ENCODE data around the gene THAP9.
A peak's percentile ranks its signal among the peaks of the same experiment; 100 is the strongest.
"Not testable (repeated sequence)": the region's sequence is repeated elsewhere in the genome, so short reads cannot be mapped to it uniquely, and the experiment has no call there.

The THAP9 gene

GRCh38 chr4:82900411-82901182, at the start of gene THAP9:
THAP9 (plus strand) TSS chr4:82900735; CDS start chr4:82900803, 68 bp downstream.
- peak; percentile 100 for DNase-seq

DNA sequence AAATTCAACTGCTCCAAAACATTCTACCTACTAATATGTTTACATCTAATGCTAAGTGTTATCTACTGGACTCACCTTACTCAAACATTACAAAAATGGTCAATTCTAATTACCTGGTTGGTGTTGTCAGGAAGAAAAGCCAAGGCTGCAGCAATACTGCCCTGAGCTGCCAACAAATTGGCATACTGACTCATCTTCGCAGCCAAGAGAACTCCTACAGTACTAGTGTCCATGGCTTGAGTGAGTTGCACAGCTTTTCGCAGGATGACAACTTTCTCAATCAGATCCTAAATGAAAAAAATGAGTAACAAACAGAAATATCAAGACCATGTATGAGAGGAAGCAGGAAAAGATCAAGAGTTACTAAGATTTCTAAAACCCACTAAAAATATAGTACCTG, 49.2 kb upstream of the THAP9 start:
- DNase-seq: no peak

DNA sequence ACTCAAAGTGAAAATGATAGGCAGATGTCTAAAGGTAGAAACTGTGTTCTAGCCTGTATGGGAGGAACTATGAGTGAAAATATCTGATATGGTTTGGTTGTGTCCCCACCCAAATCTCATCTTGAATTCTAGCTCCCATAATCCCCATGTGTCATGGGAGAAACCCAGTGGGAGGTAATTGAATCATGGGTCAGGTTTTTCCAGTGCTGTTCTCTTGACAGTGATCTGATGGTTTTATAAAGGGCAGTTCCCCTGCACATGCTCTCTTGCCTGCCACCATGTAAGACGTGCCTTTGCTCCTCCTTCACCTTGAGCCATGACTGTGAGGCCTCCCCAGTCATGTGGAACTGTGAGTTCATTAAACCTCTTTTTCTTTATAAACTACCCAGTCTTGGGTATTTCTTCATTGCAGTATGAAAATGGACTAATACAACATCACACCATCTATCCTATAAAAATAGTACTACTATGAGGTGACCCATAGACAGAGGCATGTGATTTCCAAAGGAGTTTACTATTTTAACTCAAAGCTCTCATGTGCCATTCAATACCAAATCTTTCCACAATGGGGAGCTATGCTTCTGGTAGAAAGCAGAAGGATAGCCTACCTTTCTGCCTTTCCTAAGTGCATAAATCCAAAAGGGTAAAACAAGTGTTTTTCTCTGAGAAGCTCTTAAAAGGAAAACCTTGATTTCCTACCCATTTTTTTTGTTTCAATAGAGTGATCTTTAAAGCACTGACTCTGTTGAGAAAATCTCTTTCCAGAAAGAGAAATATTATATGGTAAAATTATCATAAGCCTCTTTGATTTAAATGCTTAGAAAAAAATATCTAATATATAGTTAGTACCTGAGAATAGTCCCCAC, 48.4 kb upstream of the THAP9 start:
- no peak for DNase-seq

- no peak for DNase-seq
These were observed 47.7 kb upstream of the THAP9 start for GRCh38 chr4:82852751-82853285.

DNA sequence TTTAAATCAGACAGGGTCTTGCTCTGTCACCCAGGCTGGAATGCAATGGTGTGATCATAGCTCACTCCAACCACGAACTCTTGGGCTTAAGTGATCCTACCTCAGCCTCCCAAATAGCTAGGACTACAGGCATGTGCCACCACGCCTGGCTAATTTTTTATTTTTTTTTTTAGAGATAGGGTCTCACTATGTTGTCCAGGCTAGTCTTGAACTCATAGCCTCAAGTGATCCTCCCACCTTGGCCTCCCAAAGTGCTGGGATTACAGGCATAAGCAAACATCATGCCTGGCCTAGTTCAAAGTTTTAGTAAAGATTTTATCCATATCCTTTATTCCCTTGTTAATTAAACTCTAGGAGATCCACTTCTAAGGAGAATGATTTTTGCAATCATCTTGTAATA, 40.0 kb upstream of the THAP9 start:
- DNase-seq: not testable (repeated sequence)

- DNase-seq: no peak
These were observed 39.0 kb upstream of the THAP9 start for GRCh38 chr4:82861529-82861928.

DNA sequence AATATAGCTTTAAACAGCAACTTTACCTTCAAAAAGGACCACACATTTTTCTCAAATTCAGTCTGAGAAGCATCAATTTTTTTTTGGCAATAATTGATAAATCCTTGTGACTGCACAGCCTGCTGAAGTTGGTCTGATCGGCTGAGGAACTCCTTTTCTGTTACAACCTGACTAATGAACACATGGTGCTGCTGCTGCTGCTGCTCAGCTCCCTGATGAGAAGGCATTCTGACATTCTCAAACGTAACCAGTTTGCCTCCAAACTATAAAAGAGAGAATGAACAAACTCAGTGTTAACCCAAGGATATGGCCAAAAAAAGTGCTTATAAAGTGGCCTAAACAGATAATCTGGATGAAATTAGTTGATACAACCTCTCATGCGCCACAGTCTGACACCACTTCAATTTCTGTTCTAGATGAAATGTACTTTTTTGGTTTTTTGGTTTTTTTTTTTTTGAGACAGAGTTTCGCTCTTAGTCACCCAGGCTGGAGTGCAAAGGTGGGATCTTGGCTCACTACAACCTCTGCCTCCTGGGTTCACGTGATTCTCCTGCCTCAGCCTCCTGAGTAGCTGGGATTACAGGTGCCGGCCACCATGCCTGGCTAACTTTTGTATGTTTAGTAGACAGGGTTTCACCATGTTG, 36.1 kb upstream of the THAP9 start:
- DNase-seq: no peak

GRCh38 chr4:82865592-82865991, 34.9 kb upstream of the THAP9 start:
- DNase-seq: no peak

DNA sequence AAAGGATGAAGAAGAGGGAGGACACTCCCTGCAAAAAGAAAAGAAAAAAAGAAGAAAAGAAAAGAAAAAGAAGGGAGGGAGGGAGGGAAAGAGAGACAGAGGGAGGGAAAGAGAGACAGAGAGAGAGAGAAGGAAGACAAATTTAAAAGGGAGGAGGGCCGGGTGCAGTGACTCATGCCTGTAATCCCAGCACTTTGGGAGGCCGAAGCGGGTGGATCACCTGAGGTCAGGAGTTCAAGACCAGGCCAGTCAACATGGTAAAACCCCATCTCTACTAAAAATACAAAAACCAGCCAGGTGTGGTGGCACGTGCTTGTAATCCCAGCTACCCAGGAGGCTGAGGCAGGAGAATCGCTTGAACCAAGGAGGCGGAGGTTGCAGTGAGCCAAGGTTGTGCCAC, 34.5 kb upstream of the THAP9 start:
- not testable (repeated sequence) for DNase-seq

GRCh38 chr4:82866706-82867385, 33.7 kb upstream of the THAP9 start:
- DNase-seq: no peak

- DNase-seq: no peak
These were observed 32.0 kb upstream of the THAP9 start for GRCh38 chr4:82868572-82868971.

GRCh38 chr4:82885410-82885809, 15.1 kb upstream of the THAP9 start:
- no peak for DNase-seq

DNA sequence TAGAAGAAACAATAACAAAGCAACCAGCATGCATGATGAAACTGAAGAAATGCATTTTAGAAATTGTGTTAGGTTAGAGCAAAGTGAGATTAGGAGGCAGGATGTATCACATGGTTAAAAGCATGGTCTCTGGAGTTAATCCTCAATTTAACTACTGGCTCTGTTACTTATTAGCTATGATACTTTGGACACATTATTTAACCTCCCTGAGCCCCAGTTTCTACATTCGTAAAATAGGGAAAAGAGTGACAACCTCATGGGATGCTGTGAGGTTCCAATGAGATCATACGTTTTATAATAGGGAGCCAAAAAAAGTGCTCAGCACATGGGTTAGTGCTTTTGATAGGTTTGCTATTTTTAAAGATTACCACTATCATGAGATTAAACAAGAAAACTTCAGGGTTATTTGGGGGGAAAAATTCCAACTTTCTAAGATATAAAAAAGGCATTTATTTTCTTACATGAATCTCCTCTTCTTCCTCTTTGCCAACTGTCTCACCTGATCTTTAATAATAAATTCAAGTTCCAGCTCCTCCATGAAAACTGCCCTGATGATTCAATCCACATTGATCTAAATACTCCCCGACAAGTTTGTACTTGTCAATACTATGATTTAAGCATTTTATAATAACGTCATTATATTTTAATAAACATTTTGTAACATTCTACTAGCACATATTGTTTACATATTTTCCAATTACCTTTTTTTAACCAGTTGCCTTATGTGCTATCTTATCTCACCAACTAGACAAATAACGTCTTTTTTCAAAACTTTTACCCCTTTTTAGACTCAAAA, 14.2 kb upstream of the THAP9 start:
- DNase-seq: no peak

DNA sequence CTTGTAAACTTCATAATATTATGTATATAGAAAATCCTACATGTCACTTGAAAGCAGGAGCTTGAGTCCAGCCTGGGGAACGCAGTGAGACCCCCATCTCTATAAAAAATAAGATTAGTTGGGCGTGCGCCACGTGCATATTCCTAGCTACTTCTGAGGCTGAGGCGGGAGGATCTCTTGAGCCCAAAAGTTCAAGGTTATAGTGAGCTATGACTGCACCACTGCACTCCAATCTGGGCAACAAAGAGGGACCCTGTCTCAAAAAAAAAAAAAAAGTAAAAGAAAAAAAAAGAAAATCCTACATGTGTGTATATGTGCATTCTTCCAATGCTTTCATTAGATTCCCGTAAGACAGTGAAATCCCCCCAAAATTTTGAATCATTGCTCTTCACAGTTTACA, 11.2 kb upstream of the THAP9 start:
- DNase-seq: no peak

- DNase-seq: no peak
These were observed 10.0 kb upstream of the THAP9 start for GRCh38 chr4:82890528-82890900.

DNA sequence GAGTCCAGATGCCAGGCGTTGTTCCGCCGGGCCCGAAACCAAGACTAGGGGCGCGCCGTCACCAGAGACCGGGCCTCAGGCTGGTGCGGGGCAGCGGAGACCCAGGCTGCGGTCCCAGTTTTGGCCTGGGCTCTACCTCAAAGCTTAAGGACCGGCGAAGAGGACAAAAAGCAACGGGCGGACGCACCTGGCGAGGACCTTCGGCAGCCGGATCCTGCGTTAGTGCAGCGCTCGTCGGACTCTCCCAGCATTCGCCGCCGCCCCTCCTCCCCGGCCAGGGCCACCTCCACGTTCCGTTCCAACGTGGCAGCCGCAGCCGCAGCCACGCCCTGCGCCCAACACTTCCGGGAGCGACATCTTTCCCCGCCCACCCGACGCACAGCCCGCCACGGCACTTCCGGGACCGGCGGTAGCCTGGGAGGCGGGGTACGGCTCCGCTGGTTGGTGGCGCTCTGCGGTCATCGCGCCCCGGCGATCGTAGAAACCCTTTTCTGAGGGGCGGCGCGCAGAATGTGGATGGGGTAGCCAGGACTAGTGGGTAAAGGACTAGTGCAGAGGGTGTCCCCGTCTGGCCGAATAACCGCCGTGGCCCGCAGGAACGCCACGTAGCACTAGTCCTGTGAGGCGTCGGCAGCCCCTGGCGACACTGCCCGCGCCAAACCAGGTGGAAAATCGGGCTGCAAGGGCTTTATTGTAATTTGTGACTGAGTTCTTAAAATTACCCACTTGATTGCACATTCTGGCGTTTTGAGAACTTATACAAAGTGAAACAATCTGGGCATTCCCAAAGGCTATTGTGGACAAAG, 9.4 kb upstream of the THAP9 start, which contains the start of gene SEC31A:
SEC31A (minus strand) TSS at position 253 of the 806 bp plus-strand sequence. CDS start 9,217 bp downstream, outside the sequence.
- DNase-seq: peak; percentile 98

DNA sequence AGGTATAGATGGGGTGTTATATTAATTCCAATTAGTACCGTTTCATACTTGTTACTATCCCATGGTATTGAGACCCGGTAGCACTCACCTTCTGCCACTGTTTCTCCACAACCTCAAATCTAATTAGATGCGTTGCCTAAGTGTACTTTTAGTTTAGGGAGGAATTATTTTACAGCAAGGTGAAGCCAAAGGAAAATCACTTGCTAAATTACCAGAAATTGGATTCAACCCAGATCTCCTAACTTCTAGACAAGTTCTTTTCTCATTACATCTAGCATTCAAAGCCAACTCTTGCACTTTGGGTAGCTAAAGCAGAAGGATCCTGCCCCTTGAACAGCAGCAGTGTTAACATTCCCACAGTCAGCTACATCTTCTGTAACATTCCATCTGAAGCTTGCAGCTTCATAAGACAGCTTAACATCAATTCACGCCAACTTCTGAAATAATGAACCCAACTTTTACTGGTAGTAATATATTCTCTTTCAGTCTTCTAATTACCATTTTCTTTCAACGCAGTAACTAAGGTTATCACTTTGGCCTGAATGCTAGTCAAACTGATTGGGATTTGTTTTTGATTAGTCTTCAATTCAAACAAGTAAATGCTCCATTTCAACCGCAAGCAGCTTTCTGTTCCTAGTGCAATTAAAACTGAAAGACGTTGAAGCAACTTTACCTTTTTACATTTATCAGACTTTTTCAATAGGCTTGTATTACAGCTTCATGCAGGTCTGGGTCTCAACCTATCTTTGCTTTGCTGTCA, 8.6 kb upstream of the THAP9 start:
- no peak for DNase-seq

DNA sequence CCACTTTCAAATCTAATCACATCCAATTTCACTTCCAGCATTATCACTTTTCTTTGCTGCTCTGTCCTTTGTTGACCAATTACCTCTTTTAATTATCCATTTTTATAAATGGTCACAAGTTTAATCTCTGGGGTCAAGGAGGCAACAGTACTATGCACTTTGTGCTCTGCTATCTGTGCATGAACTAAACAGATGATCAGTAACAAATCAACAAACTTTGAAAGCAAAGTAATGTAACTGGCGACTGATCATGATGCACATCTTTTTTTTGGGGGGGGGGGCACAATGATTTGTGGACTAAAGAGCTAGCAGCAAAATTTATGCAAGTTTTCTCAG, 8.1 kb upstream of the THAP9 start:
- no peak for DNase-seq

DNA sequence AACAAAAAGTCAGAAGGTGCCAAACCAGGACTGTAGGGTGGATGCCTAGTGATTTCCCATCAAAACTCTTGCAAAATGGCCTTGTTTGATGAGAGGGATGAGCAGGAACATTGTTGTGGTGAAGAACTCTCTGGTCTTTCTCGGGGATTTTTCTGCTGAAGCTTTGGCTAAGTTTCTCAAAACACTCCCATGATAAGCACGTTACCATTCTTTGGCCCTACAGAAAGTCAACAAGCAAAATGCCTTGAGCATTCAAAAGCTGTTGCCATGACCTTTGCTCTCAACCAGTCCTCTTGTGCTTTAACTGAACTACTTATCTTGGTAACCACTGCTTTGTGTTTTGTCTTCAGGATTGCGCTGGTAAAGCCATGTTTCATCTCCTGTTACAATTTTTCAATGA, 6.6 kb upstream of the THAP9 start:
- DNase-seq: no peak

DNA sequence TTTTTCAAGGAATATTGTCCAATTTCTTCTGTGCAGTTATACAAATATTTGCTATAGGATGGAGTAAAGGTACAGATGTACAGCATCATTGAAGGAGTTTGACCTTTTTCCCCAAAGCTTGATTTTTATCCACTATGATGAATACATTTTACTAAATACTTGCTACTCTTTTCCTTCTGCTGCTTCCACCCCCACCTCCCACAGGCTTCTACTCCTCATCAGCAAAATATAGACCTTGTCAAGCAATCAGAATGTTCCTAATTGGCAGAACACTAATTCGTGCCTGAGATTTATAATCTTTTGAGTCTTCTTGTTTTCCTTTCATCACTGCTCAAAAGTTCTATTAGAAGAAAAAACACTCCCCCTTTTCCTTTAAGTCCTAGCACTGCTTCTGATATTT, 3.8 kb upstream of the THAP9 start:
- no peak for DNase-seq
